WTC11 (cell line): Measurements from ENCODE around the gene SSR1.

Source experiments
- ARID4B ChIP-seq: sonication (generic); formaldehyde crosslinking; IDR thresholded peaks from 2 replicates; pipeline ENCODE4 v1.8.0; 2023; ENCODE audit warnings: missing genetic modification reagents, mild to moderate bottlenecking, borderline replicate concordance
- ATF3 ChIP-seq: sonication (generic); formaldehyde crosslinking; conservative IDR thresholded peaks from 2 replicates; pipeline ENCODE4 v1.8.1; 2022; ENCODE audit warnings: mild to moderate bottlenecking, missing genetic modification reagents
- CREB1 ChIP-seq: sonication (generic); formaldehyde crosslinking; IDR thresholded peaks from 2 replicates; pipeline ENCODE4 v1.8.0; 2023; ENCODE audit warnings: mild to moderate bottlenecking, missing genetic modification reagents
- CREM ChIP-seq: sonication (generic); formaldehyde crosslinking; IDR thresholded peaks from 2 replicates; pipeline ENCODE4 v1.8.1; 2022; ENCODE audit warnings: mild to moderate bottlenecking, missing genetic modification reagents, moderate library complexity
- CTCF ChIP-seq: fragments of 200-600 bp; IDR thresholded peaks from 2 replicates; pipeline ENCODE4 v1.8.0; 2022; ENCODE audit warnings: antibody characterized with exemption
- E2F4 ChIP-seq: sonication (generic); formaldehyde crosslinking; IDR thresholded peaks from 2 replicates; pipeline ENCODE4 v1.8.1; 2022; ENCODE audit warnings: low read depth, mild to moderate bottlenecking, moderate library complexity, missing genetic modification reagents, borderline replicate concordance
- ESRRA ChIP-seq: sonication (generic); formaldehyde crosslinking; IDR thresholded peaks from 2 replicates; pipeline ENCODE4 v1.8.1; 2022; ENCODE audit warnings: mild to moderate bottlenecking, missing genetic modification reagents, borderline replicate concordance
- FOXP4 ChIP-seq: sonication (generic); formaldehyde crosslinking; IDR thresholded peaks from 2 replicates; pipeline ENCODE4 v1.8.0; 2022; ENCODE audit warnings: mild to moderate bottlenecking, missing genetic modification reagents
- NFYB ChIP-seq: sonication (generic); formaldehyde crosslinking; conservative IDR thresholded peaks from 2 replicates; pipeline ENCODE4 v1.8.0; 2022; ENCODE audit warnings: low read depth, missing genetic modification reagents
- ZBTB21 ChIP-seq: sonication (generic); formaldehyde crosslinking; IDR thresholded peaks from 2 replicates; pipeline ENCODE4 v1.8.1; 2023; ENCODE audit warnings: mild to moderate bottlenecking, missing genetic modification reagents, borderline replicate concordance

- TF ChIP-seq FOXP4 (CRISPR knock-in tag), result no peak
- TF ChIP-seq CTCF, result no peak
- no peak for TF ChIP-seq ESRRA (CRISPR knock-in tag)
- TF ChIP-seq ARID4B (CRISPR knock-in tag), result no peak
- TF ChIP-seq CREB1 (CRISPR knock-in tag), result no peak
- no peak for TF ChIP-seq E2F4 (CRISPR knock-in tag)
- no peak for TF ChIP-seq NFYB (CRISPR knock-in tag)
- TF ChIP-seq CREM, result no peak
- no peak for TF ChIP-seq ATF3 (CRISPR knock-in tag)
- no peak for TF ChIP-seq ZBTB21
Observed at GRCh38 chr6:7300926-7301325, 12.1 kb downstream of the SSR1 start.
